ENCODE measurements around the gene MACROD1. TPM values are rescaled to one million over a fixed set of nuclear protein-coding genes. Genes with fewer than 3 reads are reported as not detected.

The MACROD1 gene
- total RNA-seq, 1 donor from 2014 or later = 20.2 TPM

- Mint-ChIP-seq H3K9me3 (no peaks in the 10 kb centered on the region), H3K4me3 (no peak overlapping the region), H3K4me1 (ENCODE audit: low read depth) (no peaks in the 10 kb centered on the region), H3K27ac (no peak overlapping the region), H3K27me3 (ENCODE audit: insufficient read depth) (no peaks in the 10 kb centered on the region), H3K36me3 (ENCODE audit: low read depth) (no peaks in the 10 kb centered on the region)
- DNase-seq (ENCODE audit: low spot score) = no peak
- intact Hi-C loops (cut with micrococcal nuclease) = no loop called here
These were observed 38.4 kb downstream of the MACROD1 start for GRCh38 chr11:64127267-64128072.

- Mint-ChIP-seq H3K4me3 (no peak overlapping the region), H3K9me3 (no peaks in the 10 kb centered on the region), H3K27ac (no peak overlapping the region), H3K27me3 (ENCODE audit: insufficient read depth) (no peaks in the 10 kb centered on the region), H3K36me3 (ENCODE audit: low read depth) (no peaks in the 10 kb centered on the region), H3K4me1 (ENCODE audit: low read depth) (no peaks in the 10 kb centered on the region)
- DNase-seq (ENCODE audit: low spot score) = no peak
- intact Hi-C loops (cut with micrococcal nuclease) = no loop called here
These were observed 39.1 kb downstream of the MACROD1 start for GRCh38 chr11:64126796-64127195.

GRCh38 chr11:64126371-64126770 lies 39.5 kb downstream of the MACROD1 start:
- Mint-ChIP-seq H3K4me3 (no peak overlapping the region), H3K36me3 (ENCODE audit: low read depth) (no peaks in the 10 kb centered on the region), H3K4me1 (ENCODE audit: low read depth) (no peaks in the 10 kb centered on the region), H3K27ac (no peak overlapping the region), H3K9me3 (no peaks in the 10 kb centered on the region), H3K27me3 (ENCODE audit: insufficient read depth) (no peaks in the 10 kb centered on the region)
- intact Hi-C loops (cut with micrococcal nuclease) = no loop called here
- DNase-seq (ENCODE audit: low spot score) = no peak

GRCh38 chr11:64125676-64126075 lies 40.2 kb downstream of the MACROD1 start:
- Mint-ChIP-seq H3K27ac (no peak overlapping the region), H3K27me3 (ENCODE audit: insufficient read depth) (no peaks in the 10 kb centered on the region), H3K4me1 (ENCODE audit: low read depth) (no peaks in the 10 kb centered on the region), H3K36me3 (ENCODE audit: low read depth) (no peaks in the 10 kb centered on the region), H3K9me3 (no peaks in the 10 kb centered on the region), H3K4me3 (no peak overlapping the region)
- DNase-seq (ENCODE audit: low spot score) = no peak
- intact Hi-C loops (cut with micrococcal nuclease) = no loop called here

- H3K27me3 Mint-ChIP-seq (ENCODE audit: insufficient read depth) = no peaks in the 10 kb centered on the region
- H3K36me3 Mint-ChIP-seq (ENCODE audit: low read depth) = no peaks in the 10 kb centered on the region
- H3K9me3 Mint-ChIP-seq = no peaks in the 10 kb centered on the region
- no peak overlapping the region for H3K4me3 Mint-ChIP-seq
- no peak for DNase-seq (ENCODE audit: low spot score)
- intact Hi-C loops (cut with micrococcal nuclease) = no loop called here
- H3K4me1 Mint-ChIP-seq (ENCODE audit: low read depth) = no peaks in the 10 kb centered on the region
- H3K27ac Mint-ChIP-seq = no peak overlapping the region
These were observed 41.8 kb downstream of the MACROD1 start for GRCh38 chr11:64124147-64124546.

- no peak overlapping the region for H3K4me3 Mint-ChIP-seq
- H3K27me3 Mint-ChIP-seq (ENCODE audit: insufficient read depth) = no peaks in the 10 kb centered on the region
- intact Hi-C loops (cut with micrococcal nuclease) = no loop called here
- H3K27ac Mint-ChIP-seq = no peak overlapping the region
- H3K4me1 Mint-ChIP-seq (ENCODE audit: low read depth) = no peaks in the 10 kb centered on the region
- no peak for DNase-seq (ENCODE audit: low spot score)
- no peaks in the 10 kb centered on the region for H3K9me3 Mint-ChIP-seq
- no peaks in the 10 kb centered on the region for H3K36me3 Mint-ChIP-seq (ENCODE audit: low read depth)
These were observed 42.2 kb downstream of the MACROD1 start for GRCh38 chr11:64123679-64124078.

GRCh38 chr11:64122411-64123410 lies 43.2 kb downstream of the MACROD1 start:
- H3K36me3 Mint-ChIP-seq (ENCODE audit: low read depth) = no peaks in the 10 kb centered on the region
- intact Hi-C loops (cut with micrococcal nuclease) = no loop called here
- H3K9me3 Mint-ChIP-seq = no peaks in the 10 kb centered on the region
- H3K4me3 Mint-ChIP-seq = no peak overlapping the region
- no peak overlapping the region for H3K27ac Mint-ChIP-seq
- no peak for DNase-seq (ENCODE audit: low spot score)
- no peaks in the 10 kb centered on the region for H3K4me1 Mint-ChIP-seq (ENCODE audit: low read depth)
- no peaks in the 10 kb centered on the region for H3K27me3 Mint-ChIP-seq (ENCODE audit: insufficient read depth)

GRCh38 chr11:64121663-64122410 lies 44.1 kb downstream of the MACROD1 start:
- no peak overlapping the region for H3K27ac Mint-ChIP-seq
- H3K9me3 Mint-ChIP-seq = no peaks in the 10 kb centered on the region
- DNase-seq (ENCODE audit: low spot score) = no peak

GRCh38 chr11:64120951-64121569 lies 44.9 kb downstream of the MACROD1 start:
- Mint-ChIP-seq H3K36me3 (ENCODE audit: low read depth) (no peaks in the 10 kb centered on the region), H3K27me3 (ENCODE audit: insufficient read depth) (no peaks in the 10 kb centered on the region), H3K27ac (no peak overlapping the region), H3K4me3 (no peak overlapping the region), H3K4me1 (ENCODE audit: low read depth) (no peaks in the 10 kb centered on the region), H3K9me3 (no peaks in the 10 kb centered on the region)
- DNase-seq (ENCODE audit: low spot score) = no peak
- intact Hi-C loops (cut with micrococcal nuclease) = no loop called here

More at GRCh38 chr11:64121663-64122410, 44.1 kb downstream of the MACROD1 start:
- H3K4me3 Mint-ChIP-seq = no peak overlapping the region
- intact Hi-C loops (cut with micrococcal nuclease) = no loop called here
- no peaks in the 10 kb centered on the region for H3K4me1 Mint-ChIP-seq (ENCODE audit: low read depth)
- H3K36me3 Mint-ChIP-seq (ENCODE audit: low read depth) = no peaks in the 10 kb centered on the region
- H3K27me3 Mint-ChIP-seq (ENCODE audit: insufficient read depth) = no peaks in the 10 kb centered on the region

- no peaks in the 10 kb centered on the region for H3K27me3 Mint-ChIP-seq (ENCODE audit: insufficient read depth)
- no peak overlapping the region for H3K4me3 Mint-ChIP-seq
- H3K4me1 Mint-ChIP-seq (ENCODE audit: low read depth) = no peaks in the 10 kb centered on the region
- no peaks in the 10 kb centered on the region for H3K36me3 Mint-ChIP-seq (ENCODE audit: low read depth)
- intact Hi-C loops (cut with micrococcal nuclease) = no loop called here
- no peak overlapping the region for H3K27ac Mint-ChIP-seq
- no peak for DNase-seq (ENCODE audit: low spot score)
- no peaks in the 10 kb centered on the region for H3K9me3 Mint-ChIP-seq
These were observed 46.2 kb downstream of the MACROD1 start for GRCh38 chr11:64119700-64120099.

GRCh38 chr11:64118876-64119665 lies 46.8 kb downstream of the MACROD1 start:
- H3K27me3 Mint-ChIP-seq (ENCODE audit: insufficient read depth) = no peaks in the 10 kb centered on the region
- H3K27ac Mint-ChIP-seq = no peak overlapping the region
- DNase-seq (ENCODE audit: low spot score) = no peak
- no peaks in the 10 kb centered on the region for H3K36me3 Mint-ChIP-seq (ENCODE audit: low read depth)
- H3K9me3 Mint-ChIP-seq = no peaks in the 10 kb centered on the region
- no peaks in the 10 kb centered on the region for H3K4me1 Mint-ChIP-seq (ENCODE audit: low read depth)
- intact Hi-C loops (cut with micrococcal nuclease) = no loop called here
- no peak overlapping the region for H3K4me3 Mint-ChIP-seq

All from activated T-helper 1 cell treated with anti-CD3 and anti-CD28 coated beads, Interleukin-12 subunit alpha, Interleukin-12 subunit beta, Interleukin-2, Interleukin-4 antibody, amounts not matched to agents 30 ng/mL and 10 ng/mL and 1 ng/mL, durations not matched to agents 14 hours and 24 hours and 36 hours (primary cell).